Mesenteric fat pad (tissue), 1 donor: Measurements from ENCODE around the gene NSF. TPM values are rescaled to one million over a fixed set of nuclear protein-coding genes. Genes with fewer than 3 reads are reported as not detected.
A peak's percentile ranks its signal among the peaks of the same experiment; 100 is the strongest.
"Not testable (repeated sequence)": the region's sequence is repeated elsewhere in the genome, so short reads cannot be mapped to it uniquely, and the experiment has no call there.

Source experiments
- DNase-seq: peaks from one replicate; pipeline ENCODE4 v3.0.0-alpha.2; 2020; ENCODE audit warnings: low spot score
- total RNA-seq: library from RNA; stranded (reverse); fragmentation: NEBNext Ultra II Directional; extraction: Animal tissue kit (Norgen Biotek cat#: 25700); gene quantifications from one replicate; pipeline ENCODE4 v1.2.1, GENCODE V29; 2021
- donor health status: DM: yes; HTN: yes; CAD: no.

The NSF gene
- total RNA-seq, 1 donor from 2014 or later: 48.8 TPM

DNA sequence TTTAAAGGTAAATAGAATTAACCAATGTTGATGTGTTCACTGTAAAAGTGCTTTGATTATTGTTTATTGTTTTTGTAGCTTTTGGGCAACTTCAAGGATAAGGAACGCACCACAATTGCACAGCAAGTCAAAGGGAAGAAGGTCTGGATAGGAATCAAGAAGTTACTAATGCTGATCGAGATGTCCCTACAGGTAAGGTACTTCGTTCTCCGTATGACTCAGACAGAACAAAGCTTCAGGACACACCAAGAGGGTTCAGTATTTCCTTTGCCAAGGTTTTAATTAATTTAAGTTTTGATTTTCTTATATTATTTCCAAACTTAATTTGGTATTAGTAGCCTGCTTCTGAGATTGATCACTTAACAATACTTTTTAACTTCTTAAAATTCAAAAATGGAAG is 161.0 kb downstream of the NSF start:
- no peak for DNase-seq

DNA sequence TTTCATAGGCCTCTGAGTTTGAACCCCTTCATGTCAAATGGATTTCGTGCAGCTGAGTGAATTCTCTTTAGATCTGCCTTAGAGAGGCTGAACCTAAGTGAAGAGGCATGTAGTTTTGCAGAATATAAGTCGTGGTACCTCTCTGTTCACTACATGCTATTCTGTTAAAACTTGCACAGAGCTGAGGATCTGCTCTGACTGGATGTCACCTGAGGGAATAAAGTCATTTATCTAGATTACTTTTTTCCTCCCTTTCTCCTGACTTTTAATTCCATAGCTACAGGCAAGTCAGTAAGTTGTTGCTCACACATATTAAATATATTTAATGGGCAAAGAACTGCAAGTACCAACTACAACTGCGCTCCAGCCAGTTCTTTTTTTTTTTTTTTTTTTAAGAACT is 163.3 kb downstream of the NSF start:
- DNase-seq: no peak

DNA sequence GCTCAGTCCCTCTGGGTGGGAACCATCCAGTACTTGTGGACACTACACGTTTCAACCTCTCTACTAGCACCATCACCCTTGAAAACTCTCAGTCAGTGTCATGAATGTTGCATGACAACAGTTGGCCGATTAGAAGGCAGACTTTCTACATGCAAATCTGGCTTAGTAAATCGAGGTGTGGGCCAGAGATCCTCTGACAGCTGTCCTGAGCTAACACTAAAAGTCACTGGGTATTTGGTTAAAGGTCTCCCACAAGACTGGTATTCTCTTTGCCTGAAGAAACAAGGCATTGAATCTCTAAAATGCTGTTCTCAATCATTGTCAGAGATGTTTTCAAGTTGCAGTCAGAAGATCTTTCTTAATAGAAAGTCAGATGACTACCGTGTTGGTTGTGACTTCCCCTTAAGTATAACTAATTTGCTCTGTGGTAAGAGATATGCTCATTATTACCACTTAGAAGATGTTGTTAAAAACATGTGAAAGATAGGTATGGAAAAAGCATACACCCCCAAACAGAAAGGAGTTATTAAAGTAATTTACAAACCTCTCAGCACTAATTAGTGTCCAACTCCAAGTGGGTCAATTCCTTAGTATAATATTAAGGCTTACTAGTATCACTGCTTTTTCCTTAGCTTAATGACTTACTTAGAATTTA is 165.7 kb downstream of the NSF start:
- DNase-seq: no peak

DNA sequence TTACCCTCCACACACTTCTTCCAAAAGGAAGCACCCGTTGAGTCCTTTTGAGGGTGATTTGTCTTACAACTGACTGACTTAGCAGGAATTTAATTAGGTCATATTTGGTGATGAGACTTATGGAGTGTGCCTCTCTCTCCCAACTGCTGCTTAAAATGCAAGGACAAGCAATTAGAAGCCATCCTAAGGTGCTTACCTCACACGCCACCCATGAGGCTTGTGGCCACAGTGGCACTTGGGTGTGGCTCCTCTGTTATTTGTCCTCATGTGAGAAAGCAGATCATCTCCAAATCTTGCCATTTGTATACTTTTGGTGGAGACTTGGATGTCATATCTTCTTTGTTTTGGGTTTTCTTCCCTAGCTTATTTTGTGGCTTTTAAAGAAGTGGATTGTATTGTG is 166.4 kb downstream of the NSF start:
- no peak for DNase-seq

DNA sequence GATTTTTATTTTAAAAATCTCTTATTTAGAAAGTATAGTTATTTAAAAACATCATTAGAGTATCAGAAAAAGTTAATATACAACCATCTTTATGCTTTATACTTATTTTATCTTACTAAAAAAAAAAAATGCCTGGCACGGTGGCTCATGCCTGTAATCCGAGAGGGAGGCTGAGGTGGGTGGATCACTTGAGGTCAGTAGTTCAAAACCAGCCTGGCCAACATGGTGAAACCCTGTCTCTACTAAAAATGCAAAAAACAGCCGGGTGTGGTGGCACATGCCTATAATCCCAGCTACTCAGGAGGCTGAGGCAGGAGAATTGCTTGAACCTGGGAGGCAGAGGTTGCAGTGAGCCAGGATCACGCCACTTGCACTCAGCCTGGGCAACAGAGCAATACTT is 167.1 kb downstream of the NSF start:
- not testable (repeated sequence) for DNase-seq

DNA sequence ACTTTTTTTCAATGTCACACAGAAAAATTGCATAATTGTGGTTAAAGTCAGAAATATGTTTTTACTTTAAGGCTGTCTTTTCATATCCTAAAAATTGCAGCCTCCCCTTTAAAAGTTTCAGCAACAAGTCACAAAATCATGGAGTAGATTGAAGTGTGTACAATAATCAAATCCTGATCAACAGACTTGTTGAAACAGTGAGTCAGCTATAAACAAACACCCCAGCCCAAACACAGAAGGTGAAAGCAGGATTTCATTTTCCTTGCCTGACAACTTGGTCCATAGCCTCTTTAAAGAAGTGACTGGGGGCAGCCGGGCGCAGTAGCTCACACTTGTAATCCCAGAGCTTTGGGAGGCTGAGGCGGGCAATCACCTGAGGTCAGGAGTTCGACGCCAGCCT is 168.1 kb downstream of the NSF start:
- no peak for DNase-seq

DNA sequence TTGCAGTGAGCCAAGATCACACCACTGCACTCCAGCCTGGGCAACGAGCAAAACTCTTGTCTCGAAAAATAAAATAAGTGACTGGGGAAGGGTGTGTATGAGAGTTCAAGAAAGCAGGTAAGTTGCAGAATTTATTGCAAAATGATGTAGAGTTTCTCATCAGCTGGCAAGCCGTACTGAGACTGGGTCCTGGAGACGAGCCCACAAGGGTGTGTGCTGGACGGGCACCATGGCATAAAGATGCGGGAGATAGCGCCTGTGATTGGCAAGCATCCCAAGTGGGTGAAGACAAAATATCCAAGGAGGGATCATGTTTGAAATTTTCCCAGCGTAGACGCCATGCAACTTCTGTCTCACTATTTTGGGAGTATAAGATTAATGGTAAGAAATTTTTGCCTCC is 168.7 kb downstream of the NSF start:
- no peak for DNase-seq

DNA sequence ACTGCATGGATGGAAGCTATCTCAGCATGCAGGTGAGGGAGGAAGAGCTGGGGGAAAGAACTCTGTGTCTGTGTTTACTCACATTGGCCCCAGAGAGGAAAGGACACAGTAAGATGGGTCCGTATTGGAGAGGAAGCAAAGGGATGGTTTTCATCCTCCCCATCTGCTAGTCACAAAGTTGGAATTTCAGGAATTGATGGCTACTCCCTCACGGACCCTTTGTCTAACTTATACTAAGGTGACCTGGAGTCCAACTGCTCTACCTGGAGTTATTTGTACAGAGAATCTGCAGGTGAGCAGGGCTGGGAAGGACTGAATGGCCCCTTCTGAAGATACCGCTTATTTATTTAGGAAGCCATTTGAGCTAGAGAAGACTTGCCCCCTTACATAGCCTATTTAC is 172.9 kb downstream of the NSF start:
- DNase-seq: no peak

DNA sequence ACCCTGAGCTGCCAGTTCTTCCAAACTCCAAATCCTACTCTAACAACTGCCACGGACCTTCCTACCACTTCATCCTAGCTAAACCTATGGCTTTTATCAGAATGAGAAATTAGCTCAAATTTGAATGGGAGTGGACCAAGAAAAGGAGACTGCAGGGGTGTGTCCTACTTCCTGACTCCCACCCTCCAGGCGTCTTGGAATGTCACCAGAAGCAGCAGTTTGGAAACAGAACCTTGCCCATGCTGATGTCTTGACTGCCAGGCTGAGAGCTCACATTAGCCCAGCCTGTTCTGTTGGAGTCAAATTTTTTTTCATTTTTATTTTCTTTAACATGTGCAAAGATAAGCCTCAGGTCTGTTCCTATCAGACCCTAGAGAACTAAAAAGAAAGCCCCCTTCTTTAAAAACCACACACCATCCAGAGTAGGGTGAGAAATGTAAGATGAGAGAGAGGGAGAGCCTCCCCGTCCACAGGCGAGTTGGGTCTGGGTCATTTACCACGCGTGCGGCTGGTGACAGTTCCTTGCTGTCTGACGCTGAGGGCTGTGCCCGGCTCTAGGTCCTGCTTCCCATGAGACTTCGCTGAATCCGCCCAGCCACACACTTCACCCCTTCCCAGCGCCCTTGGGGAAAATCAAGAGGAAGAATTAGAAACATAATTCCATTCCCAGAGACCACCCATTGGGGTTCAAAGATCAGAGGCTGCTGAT is 173.7 kb downstream of the NSF start:
- peak; percentile 53 for DNase-seq

DNA sequence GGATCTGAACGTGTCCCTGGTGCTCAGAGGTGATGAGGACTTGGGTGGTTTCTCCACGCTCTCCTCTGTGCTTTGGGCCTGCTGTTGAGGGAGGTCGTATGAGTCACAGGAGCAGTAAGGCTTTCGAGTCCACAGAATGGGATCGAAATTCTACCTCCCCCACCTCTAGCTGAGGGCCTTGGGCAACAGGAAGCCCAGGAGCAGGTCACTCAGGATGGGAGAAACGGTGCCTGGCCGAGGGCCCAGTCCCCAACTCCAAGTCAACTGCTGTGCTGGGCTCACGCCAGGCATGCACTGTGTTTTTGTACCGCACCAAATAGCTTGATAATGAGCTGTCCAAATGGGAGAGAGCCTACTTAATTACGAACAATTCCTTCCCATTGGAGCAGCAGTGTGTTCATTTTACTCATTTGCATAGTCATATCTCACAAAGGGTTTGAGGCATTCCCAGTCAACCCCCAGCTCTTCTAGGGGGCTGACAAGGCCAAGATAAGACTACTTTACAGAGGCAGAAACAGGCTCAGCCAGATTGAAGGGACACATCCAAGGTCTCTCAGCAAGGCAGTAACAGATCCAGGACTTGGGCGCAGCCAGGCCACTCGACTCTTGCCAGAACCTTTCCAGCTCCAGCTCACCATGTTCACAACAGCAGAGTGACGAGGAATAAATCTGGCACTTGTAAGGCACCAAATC is 174.4 kb downstream of the NSF start:
- DNase-seq: peak; percentile 87

DNA sequence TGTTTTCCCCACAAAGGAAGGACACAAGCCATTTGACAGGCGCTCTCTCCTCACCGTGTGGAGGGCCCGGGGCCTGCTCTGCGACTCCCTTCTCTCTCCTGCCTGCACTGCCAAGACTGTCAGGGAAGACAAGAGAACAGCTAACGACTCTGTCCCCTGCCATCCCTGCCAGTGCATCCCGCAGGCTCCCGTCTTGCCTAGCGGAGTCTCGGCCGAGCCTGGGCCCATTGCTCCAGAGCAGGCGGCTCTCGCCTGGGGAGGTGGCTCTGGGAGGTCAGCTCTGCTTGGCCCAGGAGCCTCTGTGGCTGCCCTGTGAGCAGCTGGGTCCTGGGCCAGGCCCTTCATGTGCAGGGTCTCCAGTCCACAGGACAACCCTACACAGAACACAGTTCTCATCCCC is 175.0 kb downstream of the NSF start:
- DNase-seq: peak; percentile 77

DNA sequence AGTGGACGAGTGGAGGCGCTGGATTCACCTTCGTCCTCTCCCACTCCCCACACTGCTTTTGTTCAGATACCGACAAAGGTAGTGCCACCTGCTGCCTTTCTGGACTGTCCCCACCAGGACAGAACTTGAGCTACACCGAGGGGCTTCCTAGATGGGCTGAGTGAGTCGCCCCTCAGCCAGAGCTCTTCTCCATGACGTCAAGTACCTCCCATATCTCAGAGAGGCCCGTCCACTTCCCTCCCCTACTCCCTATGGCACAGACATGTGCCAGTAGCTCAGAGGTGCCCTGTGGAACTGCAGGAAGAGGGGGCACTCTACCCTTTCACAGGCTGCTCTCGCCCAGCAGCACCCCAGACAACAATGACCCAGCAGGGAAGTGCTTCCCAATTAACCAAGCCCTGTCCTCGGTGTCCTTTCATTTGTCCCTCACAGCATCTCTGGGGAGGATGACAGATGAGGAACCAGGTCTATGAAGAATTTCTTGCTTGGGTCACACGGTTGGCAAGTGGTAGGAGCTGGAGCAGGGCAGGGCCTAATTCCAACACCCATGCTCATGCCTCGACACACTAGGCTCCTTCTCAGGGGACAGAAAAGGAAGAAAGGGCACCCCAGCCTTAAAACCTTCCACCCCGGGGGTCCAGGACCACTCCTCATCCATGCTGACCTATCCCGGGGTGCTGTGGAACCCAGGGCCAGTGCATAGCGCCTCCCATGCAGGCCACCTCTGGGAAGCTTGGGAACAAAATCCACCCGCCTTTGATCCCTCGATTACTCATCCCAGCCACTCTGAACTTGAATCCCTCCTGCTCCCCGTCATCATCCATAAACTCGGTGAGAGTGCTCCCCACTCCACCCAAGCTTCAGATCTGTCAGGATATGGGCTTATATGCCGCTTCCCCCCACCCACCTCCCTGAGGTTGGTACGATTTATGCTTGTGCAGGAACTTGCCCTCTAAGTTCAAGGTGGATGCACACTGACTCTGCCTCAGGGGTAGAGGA is 176.3 kb downstream of the NSF start:
- peak; percentile 79 for DNase-seq

DNA sequence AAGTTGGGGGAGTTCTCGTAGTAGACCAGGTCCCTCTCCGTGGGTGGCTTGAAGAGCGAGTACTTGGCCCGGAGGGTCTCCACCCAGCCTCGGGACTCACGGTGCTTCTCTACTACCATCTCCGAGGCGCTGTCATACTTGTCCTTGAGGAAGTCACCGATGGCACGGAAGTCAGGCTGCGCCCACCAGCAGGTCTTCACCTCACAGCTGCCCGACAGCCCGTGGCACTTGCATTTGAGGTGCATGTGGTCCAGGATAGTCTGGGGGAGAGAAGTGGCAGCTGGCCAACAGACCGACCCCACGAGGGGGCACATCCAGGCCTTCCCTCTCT is 178.0 kb downstream of the NSF start:
- peak; percentile 78 for DNase-seq

DNA sequence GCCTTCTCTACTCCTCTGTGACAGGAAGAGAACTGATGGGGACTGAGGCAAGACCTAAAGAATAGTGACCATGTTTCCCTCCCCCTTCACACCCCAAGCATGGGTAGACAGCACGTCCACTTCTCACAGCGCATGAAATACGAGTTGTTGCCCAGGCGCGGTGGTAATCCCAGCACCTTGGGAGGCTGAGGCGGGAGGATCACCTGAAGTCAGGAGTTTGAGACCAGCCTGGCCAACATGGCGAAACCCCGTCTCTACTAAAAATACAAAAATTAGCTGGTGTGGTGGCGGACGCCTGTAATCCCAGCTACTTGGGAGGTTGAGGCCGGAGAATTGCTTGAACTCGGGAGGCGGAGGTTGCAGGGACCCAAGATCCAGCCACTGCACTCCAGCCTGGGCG is 178.4 kb downstream of the NSF start:
- peak; percentile 49 for DNase-seq

DNA sequence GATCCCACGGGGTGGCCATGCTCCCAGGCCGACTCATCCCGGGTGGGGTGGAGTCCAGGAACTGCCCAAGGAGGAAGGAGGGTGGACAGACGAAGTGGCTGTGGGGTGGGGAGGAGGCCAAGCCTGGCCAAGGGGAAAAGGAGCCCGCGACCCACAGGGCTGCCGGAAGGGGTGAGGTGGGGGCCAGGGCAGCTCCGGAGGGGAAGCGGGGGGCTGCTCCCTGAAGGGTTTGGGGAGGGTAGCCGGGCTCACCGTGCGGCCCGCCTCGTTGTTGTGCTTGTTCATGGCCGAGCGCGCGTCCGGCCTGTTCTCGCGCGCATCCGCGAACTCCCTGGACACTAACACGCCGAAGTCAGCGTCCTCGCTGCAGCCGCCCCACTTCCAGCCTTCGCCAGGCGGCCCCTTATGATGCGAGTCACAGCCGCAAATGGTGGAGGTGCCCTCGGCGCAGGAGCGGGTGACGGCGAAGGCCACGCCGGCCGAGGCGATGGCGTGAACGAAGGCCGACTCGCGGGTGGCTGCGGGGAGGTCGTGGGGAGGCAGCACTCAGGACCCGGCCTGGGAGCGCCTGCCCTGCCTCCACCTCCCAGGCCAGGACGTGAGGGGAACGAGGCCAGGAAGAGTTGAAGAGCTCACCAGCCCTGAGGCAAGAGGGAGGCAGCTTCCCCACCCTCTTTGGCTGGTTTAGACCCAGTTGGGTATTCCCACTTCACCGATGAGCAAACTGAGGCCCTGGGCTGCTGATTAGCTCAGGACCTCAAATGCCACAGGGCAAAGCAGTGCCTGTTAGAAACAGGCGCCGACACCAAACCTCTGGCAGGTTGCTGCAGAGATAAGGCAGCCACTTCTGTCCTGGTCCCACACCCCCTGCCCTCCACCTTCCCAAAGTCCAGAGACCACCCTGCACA is 179.3 kb downstream of the NSF start:
- peak; percentile 85 for DNase-seq

DNA sequence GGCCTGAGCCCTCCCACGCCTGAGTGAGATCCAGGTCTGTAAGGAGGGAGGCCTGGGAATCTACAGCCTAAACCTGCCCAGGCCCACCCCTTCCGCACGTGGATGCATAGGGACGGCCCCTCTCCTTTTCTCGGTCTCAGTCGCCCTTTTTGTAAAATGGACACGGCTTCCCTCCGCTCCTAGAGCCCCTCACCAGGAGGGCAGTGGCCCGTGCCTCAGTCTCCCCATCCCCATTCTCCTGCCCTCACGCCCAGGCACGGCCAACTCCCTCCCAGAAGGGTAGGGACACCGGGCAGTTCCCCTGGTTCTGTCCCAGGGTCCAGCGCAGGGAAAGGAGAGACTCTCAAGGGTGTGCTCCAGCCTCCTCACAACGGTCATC is 180.0 kb downstream of the NSF start:
- peak; percentile 72 for DNase-seq

DNA sequence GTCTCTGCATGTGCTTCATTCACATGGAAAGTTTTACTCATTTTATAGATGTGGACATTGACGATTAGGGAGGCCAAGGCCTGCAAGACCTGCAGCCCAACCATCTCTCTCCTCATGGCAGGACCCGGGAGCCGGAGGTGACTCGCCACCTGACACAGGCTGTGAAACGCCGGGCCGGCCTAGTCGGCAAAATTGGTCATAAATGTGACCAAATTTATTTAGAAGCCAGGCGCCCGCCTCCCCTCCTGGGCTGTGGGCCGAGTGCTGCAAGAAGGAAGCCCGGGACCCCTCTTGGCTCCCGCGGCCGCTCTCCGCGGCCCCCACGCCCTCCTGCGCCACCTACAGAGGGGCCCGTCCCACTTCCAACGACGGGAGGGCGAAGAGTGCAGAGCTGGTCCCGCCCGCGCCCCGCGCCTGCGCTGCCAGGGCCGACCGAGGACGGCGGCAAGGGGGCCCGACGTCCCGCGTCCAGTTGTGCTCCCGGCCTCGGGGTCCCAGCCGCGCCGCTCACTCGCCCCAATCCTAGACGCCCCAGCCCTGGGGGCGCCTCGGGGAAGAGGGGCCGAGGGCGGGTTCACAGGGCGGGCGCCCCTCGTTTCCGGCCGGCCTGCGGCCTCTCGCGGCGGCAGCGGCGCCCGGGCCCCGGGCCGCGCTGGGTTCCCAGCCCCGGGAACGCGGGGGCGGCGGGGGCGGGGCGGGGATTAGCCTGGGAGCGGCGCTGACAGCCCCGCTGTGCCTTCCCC is 180.5 kb downstream of the NSF start:
- DNase-seq: peak; percentile 89

DNA sequence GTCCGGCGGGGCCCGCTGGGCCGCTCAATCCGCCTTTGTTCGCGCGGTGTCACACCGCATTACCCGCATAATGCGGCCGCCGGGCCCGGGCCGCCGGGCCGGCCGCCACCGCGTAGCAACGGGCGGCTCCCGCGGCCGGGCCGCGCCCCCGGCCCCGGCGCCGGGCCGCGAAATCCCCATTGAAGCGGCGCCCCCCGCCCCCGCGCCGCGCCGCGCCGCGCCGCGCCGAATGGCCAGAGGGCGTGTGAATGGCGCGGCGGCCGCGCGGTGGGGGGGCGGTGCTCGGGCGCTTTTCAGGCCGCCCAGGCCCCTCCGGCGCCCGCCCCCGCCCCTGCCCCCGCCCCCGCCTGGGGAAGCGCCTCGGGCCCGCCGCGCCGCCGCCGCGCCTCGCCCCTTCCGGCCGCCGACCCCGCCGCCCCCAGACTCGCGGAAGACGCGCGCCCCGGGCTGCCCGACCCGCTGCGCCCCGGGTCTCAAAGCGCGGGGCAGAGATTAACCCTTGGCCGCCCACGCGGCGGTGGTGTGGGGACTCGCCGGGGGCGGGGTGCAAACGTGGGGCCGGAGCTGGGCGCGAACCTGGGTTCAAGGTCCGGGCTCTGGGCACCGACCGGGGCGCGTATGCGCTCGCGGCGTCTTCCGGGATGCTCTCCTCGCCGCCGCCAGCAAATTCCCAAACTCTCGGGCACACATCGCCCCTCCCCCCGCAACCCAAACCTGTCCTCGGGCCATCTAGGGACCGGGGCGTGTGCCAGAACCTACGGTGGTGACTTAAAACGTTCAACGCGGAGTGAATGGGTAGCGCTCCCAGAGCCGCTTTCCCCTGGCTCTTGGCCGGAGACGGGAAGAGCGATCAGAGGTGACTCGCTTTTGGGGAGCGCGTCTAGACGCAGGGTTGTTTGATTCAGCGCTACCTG is 181.3 kb downstream of the NSF start:
- DNase-seq: peak; percentile 89
